HCEC 1CT (cell line): ENCODE measurements around the gene CHRNA9.
"Not testable (repeated sequence)": the region's sequence is repeated elsewhere in the genome, so short reads cannot be mapped to it uniquely, and the experiment has no call there.

ENCODE experiments used
- DNase-seq: peaks from one replicate; pipeline ENCODE4 v3.0.0-alpha.2; 2017

CHRNA9 gene

GRCh38 chr4:40334591-40335524, at the start of gene CHRNA9:
Gene CHRNA9, plus strand, starts transcription at chr4:40335333. Its CDS starts 135 bp downstream, at chr4:40335468.
- DNase-seq, result no peak

- no peak for DNase-seq
Observed at GRCh38 chr4:40285692-40286091, 49.4 kb upstream of the CHRNA9 start.

- DNase-seq, result no peak
Observed at GRCh38 chr4:40288566-40288965, 46.6 kb upstream of the CHRNA9 start.

- no peak for DNase-seq
Observed at GRCh38 chr4:40289366-40290188, 45.6 kb upstream of the CHRNA9 start.

GRCh38 chr4:40290611-40291186, 44.4 kb upstream of the CHRNA9 start:
- not testable (repeated sequence) for DNase-seq

GRCh38 chr4:40292313-40292759, 42.8 kb upstream of the CHRNA9 start:
- peak; percentile 22 for DNase-seq

- DNase-seq, result no peak
Observed at GRCh38 chr4:40294339-40294738, 40.8 kb upstream of the CHRNA9 start.

GRCh38 chr4:40295030-40295429, 40.1 kb upstream of the CHRNA9 start:
- DNase-seq, result not testable (repeated sequence)

- no peak for DNase-seq
Observed at GRCh38 chr4:40295572-40295971, 39.6 kb upstream of the CHRNA9 start.

- no peak for DNase-seq
Observed at GRCh38 chr4:40299126-40299525, 36.0 kb upstream of the CHRNA9 start.

- DNase-seq, result no peak
Observed at GRCh38 chr4:40299811-40300292, 35.3 kb upstream of the CHRNA9 start.

GRCh38 chr4:40300371-40301162, 34.6 kb upstream of the CHRNA9 start:
- no peak for DNase-seq

- DNase-seq, result no peak
Observed at GRCh38 chr4:40301603-40302002, 33.5 kb upstream of the CHRNA9 start.

GRCh38 chr4:40303751-40304150, 31.4 kb upstream of the CHRNA9 start:
- no peak for DNase-seq

- no peak for DNase-seq
Observed at GRCh38 chr4:40305328-40306170, 29.6 kb upstream of the CHRNA9 start.

GRCh38 chr4:40306226-40306625, 28.9 kb upstream of the CHRNA9 start:
- no peak for DNase-seq

- no peak for DNase-seq
Observed at GRCh38 chr4:40306976-40307375, 28.2 kb upstream of the CHRNA9 start.

- DNase-seq, result no peak
Observed at GRCh38 chr4:40307627-40308497, 27.3 kb upstream of the CHRNA9 start.

GRCh38 chr4:40308528-40309122, 26.5 kb upstream of the CHRNA9 start:
- no peak for DNase-seq

- DNase-seq, result peak; percentile 43
Observed at GRCh38 chr4:40309250-40309774, 25.8 kb upstream of the CHRNA9 start.
